DOHH2 (cell line): ENCODE results near the gene ROBO2.

Experiments
- H3F3A ChIP-seq: fragments of 200-600 bp; sonication (generic), shearing (Covaris generic); 2 replicates; pipeline ENCODE4 v1.6.0; 2016; ENCODE audit warnings: antibody characterized with exemption, mild to moderate bottlenecking; ENCODE audit not compliant: control insufficient read depth, insufficient read depth
- H3K27ac ChIP-seq: fragments of 200-600 bp; sonication (generic); 2 replicates; pipeline ENCODE4 v1.5.1; 2014; ENCODE audit warnings: low read depth, mild to moderate bottlenecking, low read length, moderate library complexity
- H3K27me3 ChIP-seq: fragments of 200-600 bp; sonication (generic); 2 replicates; pipeline ENCODE4 v1.6.1; 2014; ENCODE audit warnings: mild to moderate bottlenecking, low read length, mixed read lengths; ENCODE audit not compliant: control insufficient read depth
- H3K36me3 ChIP-seq: fragments of 200-600 bp; sonication (generic); 2 replicates; pipeline ENCODE4 v1.6.1; 2014; ENCODE audit warnings: mild to moderate bottlenecking, low read length, moderate library complexity, mixed read lengths; ENCODE audit not compliant: control insufficient read depth
- H3K4me1 ChIP-seq: fragments of 200-600 bp; sonication (generic); 2 replicates; pipeline ENCODE4 v1.6.1; 2014; ENCODE audit warnings: mild to moderate bottlenecking, low read length, mixed read lengths; ENCODE audit not compliant: control insufficient read depth
- H3K4me2 ChIP-seq: fragments of 200-600 bp; sonication (generic); 2 replicates; pipeline ENCODE4 v1.6.0; 2014; ENCODE audit warnings: mild to moderate bottlenecking, low read length, moderate library complexity
- H3K4me3 ChIP-seq: fragments of 200-600 bp; sonication (generic); 2 replicates; pipeline ENCODE4 v1.5.1; 2014; ENCODE audit warnings: mild to moderate bottlenecking, low read length, mixed read lengths
- H3K79me2 ChIP-seq: fragments of 200-600 bp; sonication (generic); 2 replicates; pipeline ENCODE4 v1.6.1; 2014; ENCODE audit warnings: mild to moderate bottlenecking, low read length, mixed read lengths; ENCODE audit not compliant: control insufficient read depth
- H3K9me2 ChIP-seq: fragments of 200-600 bp; sonication (generic); replicated peaks from 2 replicates; pipeline ENCODE4 v1.6.1; 2014; ENCODE audit warnings: mild to moderate bottlenecking, low read length, mixed read lengths; ENCODE audit not compliant: control insufficient read depth
- H3K9me3 ChIP-seq: fragments of 200-600 bp; sonication (generic); 2 replicates; pipeline ENCODE4 v1.6.1; 2014; ENCODE audit warnings: antibody characterized with exemption, low read length, mixed read lengths; ENCODE audit not compliant: control insufficient read depth, insufficient read depth
- H4K20me1 ChIP-seq: fragments of 200-600 bp; sonication (generic); 2 replicates; pipeline ENCODE4 v1.6.0; 2014; ENCODE audit warnings: low read depth, mild to moderate bottlenecking, antibody characterized with exemption, low read length, moderate library complexity; ENCODE audit not compliant: control insufficient read depth, insufficient read depth
- EZH2phosphoT487 ChIP-seq: fragments of 200-600 bp; sonication (generic); IDR thresholded peaks from 2 replicates; pipeline ENCODE4 v1.6.1; 2017; ENCODE audit warnings: borderline replicate concordance, mild to moderate bottlenecking, antibody characterized with exemption, low read length, moderate library complexity, mixed read lengths
- TF ChIP-seq, protein P1 (sequence below): fragments of 200-600 bp; sonication (generic); IDR thresholded peaks from one replicate; pipeline ENCODE4 v1.5.1; 2014; ENCODE audit warnings: antibody characterized with exemption, mild to moderate bottlenecking, low read depth, low read length; ENCODE audit not compliant: poor library complexity, severe bottlenecking

Gene ROBO2

DNA sequence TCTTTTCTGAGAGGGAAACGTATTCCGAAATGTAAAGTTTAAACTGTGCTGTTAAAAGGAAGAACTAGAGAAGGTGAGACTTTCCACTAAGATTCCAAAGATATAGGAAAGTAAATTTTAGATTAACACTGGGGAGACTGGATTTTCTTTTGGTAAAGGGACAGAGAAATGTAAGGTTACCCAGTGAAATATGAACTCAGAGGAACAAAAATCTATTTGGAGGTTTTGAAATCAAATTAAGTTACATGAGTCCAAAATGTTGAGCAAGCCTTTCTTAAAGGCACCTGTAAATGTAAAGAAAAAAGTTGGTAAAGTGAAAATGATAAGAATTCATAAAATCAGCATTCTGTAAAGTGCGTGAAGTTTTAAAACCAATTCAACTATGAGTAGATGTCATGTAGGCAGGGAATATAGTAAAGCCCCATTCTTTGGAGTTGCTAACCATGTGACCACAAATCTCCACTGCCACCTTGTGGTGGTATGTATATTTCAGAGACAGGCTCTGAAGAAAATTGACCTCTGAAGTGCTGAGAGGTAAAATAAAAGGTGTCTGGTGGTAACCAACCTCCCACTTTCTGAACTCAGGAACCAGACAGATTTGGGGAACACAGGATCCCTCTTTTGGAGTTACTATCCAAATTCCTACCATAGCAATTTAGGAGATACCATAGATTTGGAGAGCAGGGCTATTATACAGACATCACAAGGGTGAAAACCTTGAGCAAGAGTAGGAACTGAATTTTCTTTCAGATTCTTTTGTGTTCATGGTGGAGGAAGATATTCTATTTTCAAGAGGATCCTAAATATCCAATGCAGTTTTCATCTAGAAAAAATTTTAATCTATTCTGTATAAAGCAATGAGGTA, 215.3 kb downstream of the ROBO2 start:
- no peaks in the 10 kb centered on the region for H3K4me1 ChIP-seq
- no peaks in the 10 kb centered on the region for H3F3A ChIP-seq
- no peaks in the 10 kb centered on the region for H3K9me2 ChIP-seq
- no peak overlapping the region for H3K27ac ChIP-seq
- no peak overlapping the region for H3K4me3 ChIP-seq
- TF ChIP-seq EZH2phosphoT487 = no peak
- TF ChIP-seq, protein P1, sequence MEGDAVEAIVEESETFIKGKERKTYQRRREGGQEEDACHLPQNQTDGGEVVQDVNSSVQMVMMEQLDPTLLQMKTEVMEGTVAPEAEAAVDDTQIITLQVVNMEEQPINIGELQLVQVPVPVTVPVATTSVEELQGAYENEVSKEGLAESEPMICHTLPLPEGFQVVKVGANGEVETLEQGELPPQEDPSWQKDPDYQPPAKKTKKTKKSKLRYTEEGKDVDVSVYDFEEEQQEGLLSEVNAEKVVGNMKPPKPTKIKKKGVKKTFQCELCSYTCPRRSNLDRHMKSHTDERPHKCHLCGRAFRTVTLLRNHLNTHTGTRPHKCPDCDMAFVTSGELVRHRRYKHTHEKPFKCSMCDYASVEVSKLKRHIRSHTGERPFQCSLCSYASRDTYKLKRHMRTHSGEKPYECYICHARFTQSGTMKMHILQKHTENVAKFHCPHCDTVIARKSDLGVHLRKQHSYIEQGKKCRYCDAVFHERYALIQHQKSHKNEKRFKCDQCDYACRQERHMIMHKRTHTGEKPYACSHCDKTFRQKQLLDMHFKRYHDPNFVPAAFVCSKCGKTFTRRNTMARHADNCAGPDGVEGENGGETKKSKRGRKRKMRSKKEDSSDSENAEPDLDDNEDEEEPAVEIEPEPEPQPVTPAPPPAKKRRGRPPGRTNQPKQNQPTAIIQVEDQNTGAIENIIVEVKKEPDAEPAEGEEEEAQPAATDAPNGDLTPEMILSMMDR = peak; percentile 71
- no peak overlapping the region for H3K4me2 ChIP-seq
- no peaks in the 10 kb centered on the region for H4K20me1 ChIP-seq
- H3K9me3 ChIP-seq = no peaks in the 10 kb centered on the region; the same call in 1 of the 2 replicates
- H3K27me3 ChIP-seq = no peaks in the 10 kb centered on the region
- no peaks in the 10 kb centered on the region for H3K36me3 ChIP-seq
- no peaks in the 10 kb centered on the region for H3K79me2 ChIP-seq

DNA sequence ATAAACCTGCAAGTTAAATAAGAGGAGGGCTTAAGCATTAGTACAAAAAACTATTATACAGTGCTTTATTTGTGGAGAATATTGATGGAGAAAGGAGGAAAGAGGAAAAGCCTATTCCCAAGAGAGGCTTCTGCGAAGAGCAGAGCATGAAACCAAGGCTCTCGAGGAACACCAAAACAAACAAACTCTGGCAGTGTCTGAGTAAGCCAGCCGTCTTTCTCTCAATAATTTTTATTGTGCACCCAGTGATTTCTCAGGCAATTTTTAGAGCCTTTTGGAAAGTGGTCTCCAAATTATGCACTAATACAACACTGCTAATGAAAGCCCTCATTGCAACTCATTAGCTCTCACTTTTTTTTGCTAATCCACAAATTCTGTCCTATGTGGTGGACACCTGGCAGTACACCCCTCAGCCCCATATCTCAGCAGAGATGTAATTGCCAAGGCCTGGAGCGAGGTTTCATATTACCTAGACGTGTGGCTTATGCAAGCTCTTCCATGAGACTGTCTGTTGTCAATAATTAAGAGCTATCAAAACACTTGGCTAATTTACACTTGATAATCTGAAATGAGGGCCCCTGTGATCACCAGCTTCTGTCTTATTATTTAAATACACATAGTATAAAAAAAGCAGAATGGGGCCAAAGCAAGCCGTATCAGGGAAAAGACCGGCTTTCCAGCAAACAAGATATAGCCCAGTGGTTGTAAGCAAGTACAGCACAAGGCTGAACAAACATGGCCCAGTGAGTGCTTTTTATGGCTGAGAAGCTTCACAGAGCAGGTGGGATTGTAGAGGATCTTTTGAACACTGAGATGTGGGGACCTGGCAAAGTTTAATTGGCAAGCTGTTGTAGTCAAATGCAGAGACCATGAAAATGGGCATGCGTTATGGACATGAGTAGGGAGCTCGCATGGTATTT, 216.9 kb downstream of the ROBO2 start:
- H4K20me1 ChIP-seq = no peaks in the 10 kb centered on the region
- no peak for TF ChIP-seq EZH2phosphoT487
- TF ChIP-seq, protein P1 = no peak
- H3K4me2 ChIP-seq = no peak overlapping the region
- no peaks in the 10 kb centered on the region for H3K9me2 ChIP-seq
- H3K4me1 ChIP-seq = no peaks in the 10 kb centered on the region
- no peak overlapping the region for H3K4me3 ChIP-seq
- no peaks in the 10 kb centered on the region for H3F3A ChIP-seq
- H3K27me3 ChIP-seq = no peaks in the 10 kb centered on the region
- H3K9me3 ChIP-seq = no peaks in the 10 kb centered on the region
- H3K36me3 ChIP-seq = no peaks in the 10 kb centered on the region
- H3K27ac ChIP-seq = no peak overlapping the region
- no peaks in the 10 kb centered on the region for H3K79me2 ChIP-seq

GRCh38 chr3:77259694-77260093, 219.8 kb downstream of the ROBO2 start:
- Histone ChIP-seq H3F3A (no peaks in the 10 kb centered on the region), H3K9me2 (no peaks in the 10 kb centered on the region), H3K4me3 (no peak overlapping the region), H3K79me2 (no peaks in the 10 kb centered on the region), H3K9me3 (no peaks in the 10 kb centered on the region), H3K27ac (no peak overlapping the region), H3K4me1 (no peaks in the 10 kb centered on the region), H3K4me2 (no peak overlapping the region), H4K20me1 (no peaks in the 10 kb centered on the region), H3K27me3 (no peaks in the 10 kb centered on the region), H3K36me3 (no peaks in the 10 kb centered on the region)
- TF ChIP-seq EZH2phosphoT487 = no peak
- TF ChIP-seq, protein P1 = no peak
